SK-N-SH (cell line): ENCODE results near the gene SSR1. TPM values are rescaled to one million over a fixed set of nuclear protein-coding genes. Genes with fewer than 3 reads are reported as not detected.

Experiments
- CTCF ChIA-PET: fragments of 300-600, 350-600 bp; formaldehyde crosslinking; extraction: SDS; loops from one replicate; lab custom pipeline; 2021; lab: Yijun Ruan, JAX
- POLR2A ChIA-PET: fragments of 350-600 bp; sonication (Branson Sonifier 250); formaldehyde crosslinking; extraction: SDS; loops from one replicate; lab custom pipeline; 2020; ENCODE audit warnings: antibody characterized with exemption, inconsistent platforms; lab: Yijun Ruan, JAX
- DNase-seq: peaks from one replicate; pipeline ENCODE4 v3.0.0; 2012
- H2AFZ ChIP-seq: fragments of 200-600 bp; sonication (generic); 2 replicates; pipeline ENCODE4 v1.8.1; 2016; ENCODE audit warnings: antibody characterized with exemption, mild to moderate bottlenecking, low read depth
- H3F3A ChIP-seq: fragments of 200-600 bp; sonication (generic); replicated peaks from 2 replicates; pipeline ENCODE3; 2016; ENCODE audit warnings: antibody characterized with exemption, mild to moderate bottlenecking; ENCODE audit not compliant: insufficient read depth
- H3K27ac ChIP-seq, 2 experiments: fragments of 200-500 bp in 1 of 2; fragments of 200-600 bp in 1 of 2; sonication (Bioruptor generic) in 1 of 2; sonication (generic), shearing (Covaris generic) in 1 of 2; 2 replicates each; pipeline versions ENCODE4 v1.5.1 to v1.6.1; 2014 to 2016; ENCODE audit warnings: low read depth in 2 of 2, inconsistent platforms in 1 of 2, low read length in 1 of 2, mild to moderate bottlenecking in 1 of 2, mixed read lengths in 1 of 2
- H3K27me3 ChIP-seq: fragments of 200-600 bp; sonication (generic), shearing (Covaris generic); 2 replicates; pipeline ENCODE4 v1.6.1; 2016; ENCODE audit warnings: mixed run types; ENCODE audit not compliant: insufficient read depth
- H3K36me3 ChIP-seq, 2 experiments: fragments of 200-500 bp in 1 of 2; fragments of 200-600 bp in 1 of 2; sonication (Bioruptor generic) in 1 of 2; sonication (generic) in 1 of 2; replicated peaks in 1 of 2; 2 replicates each; pipeline versions ENCODE3 to v1.5.1; 2014 to 2016; ENCODE audit warnings: low read length in 1 of 2, mild to moderate bottlenecking in 1 of 2; ENCODE audit not compliant: insufficient read depth in 2 of 2, control insufficient read depth in 1 of 2
- H3K4me1 ChIP-seq, 2 experiments: fragments of 200-500 bp in 1 of 2; fragments of 200-600 bp in 1 of 2; sonication (Bioruptor generic) in 1 of 2; sonication (generic), shearing (Covaris generic) in 1 of 2; 2 replicates each; pipeline versions ENCODE4 v1.5.1 to v1.6.1; 2014 to 2016; ENCODE audit warnings: low read depth in 1 of 2, low read length in 1 of 2, mixed run types in 1 of 2; ENCODE audit not compliant: insufficient read depth in 2 of 2, control insufficient read depth in 1 of 2
- H3K4me2 ChIP-seq: fragments of 200-600 bp; sonication (generic), shearing (Covaris generic); 2 replicates; pipeline ENCODE4 v1.6.1; 2017; ENCODE audit warnings: mixed run types
- H3K4me3 ChIP-seq, 2 experiments: fragments of 200-500 bp in 1 of 2; fragments of 200-600 bp in 1 of 2; sonication (Bioruptor generic) in 1 of 2; sonication (generic), shearing (Covaris generic) in 1 of 2; 2 replicates each; pipeline versions ENCODE4 v1.5.1 to v1.8.1; 2014 to 2016; ENCODE audit warnings: low read depth in 2 of 2, inconsistent platforms in 1 of 2, low read length in 1 of 2, mild to moderate bottlenecking in 1 of 2, mixed read lengths in 1 of 2, moderate library complexity in 1 of 2
- H3K79me2 ChIP-seq: fragments of 200-600 bp; sonication (generic); 2 replicates; pipeline ENCODE4 v1.8.1; 2017; ENCODE audit warnings: mild to moderate bottlenecking; ENCODE audit not compliant: insufficient read depth
- H3K9ac ChIP-seq: fragments of 200-600 bp; sonication (generic); 2 replicates; pipeline ENCODE4 v1.6.1; 2017; ENCODE audit warnings: mixed run types
- H3K9me2 ChIP-seq: fragments of 200-600 bp; sonication (generic); 2 replicates; pipeline ENCODE4 v1.6.1; 2017; ENCODE audit warnings: mixed run types
- H3K9me3 ChIP-seq: fragments of 200-600 bp; sonication (generic); 2 replicates; pipeline ENCODE4 v1.6.1; 2017; ENCODE audit warnings: mixed run types, mild to moderate bottlenecking, moderate library complexity
- H4K20me1 ChIP-seq: fragments of 200-600 bp; sonication (generic); 2 replicates; pipeline ENCODE4 v1.6.1; 2017; ENCODE audit warnings: mild to moderate bottlenecking, mixed run types; ENCODE audit not compliant: insufficient read depth
- CHD2 ChIP-seq: fragments of 150-350 bp; IDR thresholded peaks from 2 replicates; pipeline ENCODE4 v1.6.1; 2018; ENCODE audit warnings: low read length; ENCODE audit not compliant: partially characterized antibody
- CTCF ChIP-seq: fragments of 200-600 bp; sonication (generic); IDR thresholded peaks from 2 replicates; pipeline ENCODE4 v1.6.1; 2017; ENCODE audit warnings: antibody characterized with exemption, mild to moderate bottlenecking, moderate library complexity
- EP300 ChIP-seq, 2 experiments: IDR thresholded peaks; 2 replicates each; pipeline versions ENCODE4 v1.4.0 to v1.6.1; 2012; ENCODE audit warnings: borderline replicate concordance in 1 of 2, low read depth in 1 of 2, low read length in 1 of 2
- EZH2phosphoT487 ChIP-seq: fragments of 200-600 bp; sonication (generic); IDR thresholded peaks from 2 replicates; pipeline ENCODE4 v1.6.1; 2017; ENCODE audit warnings: low read depth, mixed run types, mild to moderate bottlenecking, antibody characterized with exemption, moderate library complexity, borderline replicate concordance
- FOSL2 ChIP-seq: IDR thresholded peaks from 2 replicates; pipeline ENCODE4 v1.4.0; 2012; ENCODE audit warnings: low read depth, mild to moderate bottlenecking, moderate library complexity, borderline replicate concordance
- FOXJ3 ChIP-seq: sonication (generic); formaldehyde crosslinking; IDR thresholded peaks from 2 replicates; pipeline ENCODE4 v1.5.1; 2020; ENCODE audit warnings: mild to moderate bottlenecking, missing genetic modification reagents
- GABPA ChIP-seq: IDR thresholded peaks from 2 replicates; pipeline ENCODE4 v1.4.0; 2012; ENCODE audit warnings: low read depth, mild to moderate bottlenecking
- GATA2 ChIP-seq: sonication (generic); formaldehyde crosslinking; IDR thresholded peaks from 2 replicates; pipeline ENCODE4 v1.5.0; 2020; ENCODE audit warnings: mild to moderate bottlenecking, missing genetic modification reagents
- IRF3 ChIP-seq: fragments of 150-350 bp; IDR thresholded peaks from 2 replicates; pipeline ENCODE4 v1.6.1; 2016; ENCODE audit warnings: mild to moderate bottlenecking, low read depth, low read length
- MEF2A ChIP-seq: IDR thresholded peaks from 2 replicates; pipeline ENCODE4 v1.4.0; 2012; ENCODE audit warnings: low read depth, borderline replicate concordance
- POLR2AphosphoS5 ChIP-seq: IDR thresholded peaks from 2 replicates; pipeline ENCODE4 v1.6.1; 2012; ENCODE audit warnings: low read depth, low read length
- RAD21 ChIP-seq: IDR thresholded peaks from 2 replicates; pipeline ENCODE4 v1.6.1; 2012; ENCODE audit warnings: mild to moderate bottlenecking, low read length
- REST ChIP-seq: IDR thresholded peaks from 2 replicates; pipeline ENCODE4 v1.6.1; 2012; ENCODE audit warnings: mild to moderate bottlenecking, low read depth, low read length, moderate library complexity
- RXRA ChIP-seq: IDR thresholded peaks from 2 replicates; pipeline ENCODE4 v1.4.0; 2012; ENCODE audit warnings: low read depth, mild to moderate bottlenecking, borderline replicate concordance
- SIN3A ChIP-seq: IDR thresholded peaks from 2 replicates; pipeline ENCODE4 v1.6.1; 2012; ENCODE audit warnings: low read depth, mild to moderate bottlenecking, low read length, moderate library complexity, borderline replicate concordance
- TEAD4 ChIP-seq: IDR thresholded peaks from 2 replicates; pipeline ENCODE4 v1.4.0; 2012; ENCODE audit warnings: mild to moderate bottlenecking, borderline replicate concordance; ENCODE audit not compliant: insufficient read depth
- USF2 ChIP-seq: fragments of 150-350 bp; IDR thresholded peaks from 2 replicates; pipeline ENCODE4 v1.6.1; 2017; ENCODE audit warnings: antibody characterized with exemption, low read length, low read depth, borderline replicate concordance
- WGBS: methylation state at CpG from one replicate; pipeline ENCODE4 v1.1.6; 2017; ENCODE audit warnings: low lambda C conversion rate; 5-methylcytosine and 5-hydroxymethylcytosine counted together
- polyA plus RNA-seq, 3 experiments: library from polyadenylated mRNA; depleted of rRNA; stranded (reverse); fragments of >200 nt; gene quantifications; 2 replicates each; pipeline ENCODE4 v1.2.3, GENCODE V29; 2012

SSR1 gene
- polyA plus RNA-seq, 1 of the 3 experiments (the other 2 are of a cell fraction): 50.7 TPM

- TF ChIP-seq CHD2: no peak
- no peak for TF ChIP-seq POLR2AphosphoS5
- no peak for TF ChIP-seq SIN3A
- no peak for TF ChIP-seq IRF3
Measured at GRCh38 chr6:7241709-7242645, 71.0 kb downstream of the SSR1 start (continued).

- DNase-seq: no peak
- no peaks in the 10 kb centered on the region for H3K9me2 ChIP-seq
- H3K9ac ChIP-seq: no peak overlapping the region
- H3K9me3 ChIP-seq: no peaks in the 10 kb centered on the region
- ChIA-PET CTCF (interaction anchor here (4.2 kb wide), 1 partner anchor 564 kb away, joined by 24 read pairs; no protein-coding TSS in a partner anchor), POLR2A (no interaction called here)
- H3K4me3 ChIP-seq: no peak overlapping the region
- peaks cover 0 to 13% of the 10 kb centered on the region in 2 experiments; a peak in 2 of 4 replicates for H3K4me1 ChIP-seq
- H3K27ac ChIP-seq: no peak overlapping the region
- H3K27me3 ChIP-seq: no peaks in the 10 kb centered on the region
- H3K36me3 ChIP-seq: peaks cover 0 to 7% of the 10 kb centered on the region in 2 experiments
- no peak overlapping the region for H2AFZ ChIP-seq
- peaks cover 9% of the 10 kb centered on the region; the same call in 1 of the 2 replicates for H3K79me2 ChIP-seq
- peaks cover 6% of the 10 kb centered on the region for H3F3A ChIP-seq
- 81% methylated on average over 10 of the region's 10 CpGs for WGBS
- H4K20me1 ChIP-seq: peaks cover 9% of the 10 kb centered on the region
- no peak overlapping the region for H3K4me2 ChIP-seq
- TF ChIP-seq FOSL2 (no peak), FOXJ3 (CRISPR knock-in tag) (no peak), RAD21 (no peak), CTCF (no peak), REST (no peak), TEAD4 (no peak), RXRA (no peak), POLR2AphosphoS5 (no peak), GATA2 (no peak), USF2 (no peak), EP300 (IDR thresholded peaks at IDR 0.05; ENCODE audit: borderline replicate concordance in 1 of 2, low read depth in 1 of 2, low read length in 1 of 2) (no peak), IRF3 (no peak), EZH2phosphoT487 (no peak), GABPA (no peak), MEF2A (no peak)
Measured at GRCh38 chr6:7241160-7241559, 71.8 kb downstream of the SSR1 start.
